ENCODE measurements around the gene HMCN1.

HMCN1 gene

GRCh38 chr1:185860859-185861258, 126.7 kb downstream of the HMCN1 start:
- DNase-seq (ENCODE audit: low spot score): no peak
- TF ChIP-seq CTCF (IDR thresholded peaks at IDR 0.05; ENCODE audit: extremely low read depth, missing control alignments): no peak

- TF ChIP-seq CTCF (IDR thresholded peaks at IDR 0.05; ENCODE audit: extremely low read depth, missing control alignments): no peak
- no peak for DNase-seq (ENCODE audit: low spot score)
Measured at GRCh38 chr1:185861630-185862029, 127.4 kb downstream of the HMCN1 start.

- no peak for TF ChIP-seq CTCF (IDR thresholded peaks at IDR 0.05; ENCODE audit: extremely low read depth, missing control alignments)
- no peak for DNase-seq (ENCODE audit: low spot score)
Measured at GRCh38 chr1:185862235-185862634, 128.0 kb downstream of the HMCN1 start.

- TF ChIP-seq CTCF (IDR thresholded peaks at IDR 0.05; ENCODE audit: extremely low read depth, missing control alignments): no peak
- DNase-seq (ENCODE audit: low spot score): no peak
Measured at GRCh38 chr1:185864331-185864730, 130.1 kb downstream of the HMCN1 start.

- no peak for DNase-seq (ENCODE audit: low spot score)
- TF ChIP-seq CTCF (IDR thresholded peaks at IDR 0.05; ENCODE audit: extremely low read depth, missing control alignments): no peak
Measured at GRCh38 chr1:185864889-185865517, 130.8 kb downstream of the HMCN1 start.

- no peak for TF ChIP-seq CTCF (IDR thresholded peaks at IDR 0.05; ENCODE audit: extremely low read depth, missing control alignments)
Measured at GRCh38 chr1:185869590-185869989, 135.4 kb downstream of the HMCN1 start.

GRCh38 chr1:185871627-185872150, 137.5 kb downstream of the HMCN1 start:
- TF ChIP-seq CTCF (IDR thresholded peaks at IDR 0.05; ENCODE audit: extremely low read depth, missing control alignments): no peak

More at GRCh38 chr1:185869590-185869989, 135.4 kb downstream of the HMCN1 start:
- DNase-seq (ENCODE audit: low spot score): no peak

More at GRCh38 chr1:185871627-185872150, 137.5 kb downstream of the HMCN1 start:
- no peak for DNase-seq (ENCODE audit: low spot score)
